ENCODE measurements around the gene ADCY7. TPM values are rescaled to one million over a fixed set of nuclear protein-coding genes. Genes with fewer than 3 reads are reported as not detected.

ADCY7 gene
- total RNA-seq, 2 donors from 2014 or later, result 30.1 to 37.2 TPM

GRCh38 chr16:50256604-50257003 is 9.7 kb upstream of the ADCY7 start:
- H3K4me3 ChIP-seq (ENCODE audit: low read length), result no peak overlapping the region
- H3K4me1 ChIP-seq (ENCODE audit: control insufficient read depth, insufficient read depth, low read length), result peaks cover 8% of the 10 kb centered on the region
- Mint-ChIP-seq H3K27ac (no peak overlapping the region), H3K9me3 (peaks cover 2% of the 10 kb centered on the region), H3K4me1 (peaks cover 18% of the 10 kb centered on the region), H3K36me3 (ENCODE audit: low read depth) (peaks cover 5% of the 10 kb centered on the region), H3K4me3 (no peak overlapping the region), H3K27me3 (ENCODE audit: insufficient read depth) (peaks cover 2% of the 10 kb centered on the region)
- DNase-seq, result no peak
- H3K36me3 ChIP-seq (ENCODE audit: control insufficient read depth, insufficient read depth, low read length), result no peaks in the 10 kb centered on the region
- 100% methylated on average over 1 of the region's 1 CpG; no CpG with 5 or more reads in 1 of the 2 experiments for WGBS, 2 experiments (ENCODE audit: insufficient coverage in 1 of 2, insufficient read length in 1 of 2)
- H3K27ac ChIP-seq (ENCODE audit: low read depth, low read length), result no peak overlapping the region
- no peaks in the 10 kb centered on the region for H3K27me3 ChIP-seq (ENCODE audit: control insufficient read depth, insufficient read depth, low read length, poor library complexity, severe bottlenecking)
- H3K9me3 ChIP-seq (ENCODE audit: control insufficient read depth, low read length), result no peaks in the 10 kb centered on the region
- no peak for TF ChIP-seq CTCF (conservative IDR thresholded peaks at IDR 0.05)
- H3K9ac ChIP-seq (ENCODE audit: extremely low read depth, low read length, poor library complexity, severe bottlenecking), result no peak overlapping the region

GRCh38 chr16:50257876-50258275 is 8.5 kb upstream of the ADCY7 start:
- H3K27me3 Mint-ChIP-seq (ENCODE audit: insufficient read depth), result peaks cover 2% of the 10 kb centered on the region
- Histone ChIP-seq H3K27ac (ENCODE audit: low read depth, low read length) (no peak overlapping the region), H3K27me3 (ENCODE audit: control insufficient read depth, insufficient read depth, low read length, poor library complexity, severe bottlenecking) (no peaks in the 10 kb centered on the region), H3K4me3 (ENCODE audit: low read length) (no peak overlapping the region), H3K9me3 (ENCODE audit: control insufficient read depth, low read length) (no peaks in the 10 kb centered on the region), H3K9ac (ENCODE audit: extremely low read depth, low read length, poor library complexity, severe bottlenecking) (no peak overlapping the region), H3K4me1 (ENCODE audit: control insufficient read depth, insufficient read depth, low read length) (peaks cover 4% of the 10 kb centered on the region), H3K36me3 (ENCODE audit: control insufficient read depth, insufficient read depth, low read length) (no peaks in the 10 kb centered on the region)
- whole genome bisulfite sequencing, 2 experiments (ENCODE audit: insufficient coverage in 1 of 2, insufficient read length in 1 of 2), result 92 to 96% methylated on average over 6 to 9 of the region's 9 CpGs
- no peak overlapping the region for H3K27ac Mint-ChIP-seq
- H3K4me3 Mint-ChIP-seq, result no peak overlapping the region
- peaks cover 2% of the 10 kb centered on the region for H3K9me3 Mint-ChIP-seq
- TF ChIP-seq CTCF (conservative IDR thresholded peaks at IDR 0.05), result no peak
- H3K4me1 Mint-ChIP-seq, result peaks cover 16% of the 10 kb centered on the region
- peaks cover 5% of the 10 kb centered on the region for H3K36me3 Mint-ChIP-seq (ENCODE audit: low read depth)
- DNase-seq, result peak; percentile 17

GRCh38 chr16:50259334-50260205 is 6.8 kb upstream of the ADCY7 start:
- Histone ChIP-seq H3K9ac (ENCODE audit: extremely low read depth, low read length, poor library complexity, severe bottlenecking) (no peak overlapping the region), H3K27me3 (ENCODE audit: control insufficient read depth, insufficient read depth, low read length, poor library complexity, severe bottlenecking) (no peaks in the 10 kb centered on the region), H3K4me3 (ENCODE audit: low read length) (no peak overlapping the region), H3K36me3 (ENCODE audit: control insufficient read depth, insufficient read depth, low read length) (no peaks in the 10 kb centered on the region), H3K27ac (ENCODE audit: low read depth, low read length) (peak overlapping the region; percentile 4), H3K9me3 (ENCODE audit: control insufficient read depth, low read length) (no peaks in the 10 kb centered on the region), H3K4me1 (ENCODE audit: control insufficient read depth, insufficient read depth, low read length) (no peaks in the 10 kb centered on the region)
- Mint-ChIP-seq H3K4me3 (no peak overlapping the region), H3K36me3 (ENCODE audit: low read depth) (peaks cover 5% of the 10 kb centered on the region), H3K9me3 (peaks cover 2% of the 10 kb centered on the region), H3K27ac (no peak overlapping the region), H3K4me1 (peaks cover 15% of the 10 kb centered on the region), H3K27me3 (ENCODE audit: insufficient read depth) (peaks cover 2% of the 10 kb centered on the region)
- no peak for TF ChIP-seq CTCF (conservative IDR thresholded peaks at IDR 0.05)
- 54 to 80% methylated on average over 5 to 23 of the region's 23 CpGs for WGBS, 2 experiments (ENCODE audit: insufficient coverage in 1 of 2, insufficient read length in 1 of 2)
- DNase-seq, result peak; percentile 63
